Body of pancreas (tissue), 4 donors: ENCODE results near the gene PTGDS.

Source experiments
- CTCF ChIP-seq, 7 experiments: fragments of 450-650 bp in 4 of 7; fragments of 200-600 bp in 3 of 7; sonication (generic) in 3 of 7; IDR thresholded peaks; one replicate each; pipeline ENCODE4 v1.5.1; 2016 to 2019; ENCODE audit warnings: antibody characterized with exemption in 7 of 7
- POLR2A ChIP-seq, 3 donors: fragments of 450-650 bp; IDR thresholded peaks; one replicate each; pipeline ENCODE4 v1.6.1; 2016; ENCODE audit warnings: antibody characterized with exemption in 3 of 3, mild to moderate bottlenecking in 2 of 3

DNA sequence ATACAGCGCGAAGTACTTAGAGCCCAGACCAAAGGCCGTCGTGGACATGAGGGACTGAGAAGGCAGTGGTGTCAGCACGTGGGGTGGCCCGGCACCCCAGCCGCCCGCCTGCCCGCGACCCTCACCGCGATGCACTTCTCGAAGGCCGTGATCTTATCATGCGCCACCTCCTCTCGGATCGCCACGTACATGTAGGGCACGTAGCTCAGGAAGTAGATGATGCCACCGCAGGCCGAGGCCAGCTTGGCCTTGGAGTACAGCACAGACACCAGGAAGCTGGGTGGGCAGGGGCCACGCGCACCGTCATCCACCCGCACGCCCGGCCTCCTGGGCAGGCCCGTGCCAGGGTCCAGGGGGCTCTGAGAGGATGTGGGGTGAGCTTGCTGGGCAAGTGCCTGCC is 39.8 kb downstream of the PTGDS start:
- TF ChIP-seq CTCF (IDR thresholded peaks at IDR 0.05) = no peak
- no peak for TF ChIP-seq POLR2A (IDR thresholded peaks at IDR 0.05)
